ENCODE measurements around the gene PIGM. TPM values are rescaled to one million over a fixed set of nuclear protein-coding genes. Genes with fewer than 3 reads are reported as not detected.

The PIGM gene
- total and polyA plus RNA-seq, 2 donors = 3.1 to 5.7 TPM

- no peaks in the 10 kb centered on the region for H3K9me3 ChIP-seq (ENCODE audit: control insufficient read depth in 2 of 2, insufficient read depth in 1 of 2, low read length in 1 of 2)
- H3K27me3 ChIP-seq (ENCODE audit: control insufficient read depth in 2 of 2, insufficient read depth in 1 of 2, low read length in 1 of 2) = peaks cover 3 to 10% of the 10 kb centered on the region in 2 donors
- H3K36me3 ChIP-seq (ENCODE audit: control insufficient read depth in 2 of 2, insufficient read depth in 2 of 2, low read length in 1 of 2) = no peaks in the 10 kb centered on the region
- 79% methylated on average over 6 of the region's 6 CpGs for WGBS
- H3K4me1 ChIP-seq (ENCODE audit: control insufficient read depth in 2 of 2, insufficient read depth in 2 of 2, low read length in 2 of 2) = no peaks in the 10 kb centered on the region
- no peak overlapping the region for H3K4me3 ChIP-seq (ENCODE audit: low read length in 2 of 2)
- no peak overlapping the region for H3K27ac ChIP-seq (ENCODE audit: low read depth in 1 of 2, low read length in 1 of 2)
- no peak for DNase-seq (ENCODE audit: low read depth in 6 of 9, low spot score in 9 of 9)
These were observed 51.7 kb downstream of the PIGM start for GRCh38 chr1:159980076-159980475.

GRCh38 chr1:159979257-159979656, 52.5 kb downstream of the PIGM start:
- H3K36me3 ChIP-seq (ENCODE audit: control insufficient read depth in 2 of 2, insufficient read depth in 2 of 2, low read length in 1 of 2) = no peaks in the 10 kb centered on the region
- peaks cover 3 to 14% of the 10 kb centered on the region in 2 donors for H3K27me3 ChIP-seq (ENCODE audit: control insufficient read depth in 2 of 2, insufficient read depth in 1 of 2, low read length in 1 of 2)
- 91% methylated on average over 3 of the region's 3 CpGs for WGBS
- no peak overlapping the region for H3K27ac ChIP-seq (ENCODE audit: low read depth in 1 of 2, low read length in 1 of 2)
- no peak for DNase-seq (ENCODE audit: low read depth in 6 of 9, low spot score in 9 of 9)
- H3K4me3 ChIP-seq (ENCODE audit: low read length in 2 of 2) = no peak overlapping the region
- H3K9me3 ChIP-seq (ENCODE audit: control insufficient read depth in 2 of 2, insufficient read depth in 1 of 2, low read length in 1 of 2) = no peaks in the 10 kb centered on the region
- H3K4me1 ChIP-seq (ENCODE audit: control insufficient read depth in 2 of 2, insufficient read depth in 2 of 2, low read length in 2 of 2) = no peaks in the 10 kb centered on the region

DNA sequence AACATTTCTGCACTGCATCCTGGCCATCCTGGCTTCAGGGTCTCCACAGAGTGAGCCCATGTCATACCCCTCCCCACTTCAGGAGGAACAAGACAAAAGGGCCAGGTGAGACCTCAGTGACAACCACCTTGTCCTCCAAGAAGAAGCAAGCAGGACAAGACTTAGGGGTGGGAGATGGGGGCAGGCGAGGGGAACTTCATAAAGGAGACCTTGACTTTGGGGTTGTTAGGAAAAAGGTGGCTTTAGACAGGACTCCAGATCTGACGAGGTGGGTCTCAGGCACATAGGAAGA, 53.7 kb downstream of the PIGM start:
- Histone ChIP-seq H3K36me3 (ENCODE audit: control insufficient read depth in 2 of 2, insufficient read depth in 2 of 2, low read length in 1 of 2) (no peaks in the 10 kb centered on the region), H3K4me3 (ENCODE audit: low read length in 2 of 2) (no peak overlapping the region), H3K27ac (ENCODE audit: low read depth in 1 of 2, low read length in 1 of 2) (no peak overlapping the region), H3K9me3 (ENCODE audit: control insufficient read depth in 2 of 2, insufficient read depth in 1 of 2, low read length in 1 of 2) (no peaks in the 10 kb centered on the region), H3K27me3 (ENCODE audit: control insufficient read depth in 2 of 2, insufficient read depth in 1 of 2, low read length in 1 of 2) (peaks cover 3 to 17% of the 10 kb centered on the region in 2 donors), H3K4me1 (ENCODE audit: control insufficient read depth in 2 of 2, insufficient read depth in 2 of 2, low read length in 2 of 2) (no peaks in the 10 kb centered on the region)
- DNase-seq (ENCODE audit: low read depth in 6 of 9, low spot score in 9 of 9) = no peak
- WGBS = 95% methylated on average over 2 of the region's 2 CpGs

GRCh38 chr1:159977364-159978106, 54.3 kb downstream of the PIGM start:
- no peak for DNase-seq (ENCODE audit: low read depth in 6 of 9, low spot score in 9 of 9)
- 93% methylated on average over 6 of the region's 6 CpGs for WGBS

More at GRCh38 chr1:159977364-159978106, 54.3 kb downstream of the PIGM start:
- Histone ChIP-seq H3K4me1 (ENCODE audit: control insufficient read depth in 2 of 2, insufficient read depth in 2 of 2, low read length in 2 of 2) (no peaks in the 10 kb centered on the region), H3K9me3 (ENCODE audit: control insufficient read depth in 2 of 2, insufficient read depth in 1 of 2, low read length in 1 of 2) (no peaks in the 10 kb centered on the region), H3K27me3 (ENCODE audit: control insufficient read depth in 2 of 2, insufficient read depth in 1 of 2, low read length in 1 of 2) (peaks cover 3 to 17% of the 10 kb centered on the region in 2 donors), H3K4me3 (ENCODE audit: low read length in 2 of 2) (no peak overlapping the region), H3K36me3 (ENCODE audit: control insufficient read depth in 2 of 2, insufficient read depth in 2 of 2, low read length in 1 of 2) (no peaks in the 10 kb centered on the region), H3K27ac (ENCODE audit: low read depth in 1 of 2, low read length in 1 of 2) (no peak overlapping the region)

Other genes starting within 250 kb of the PIGM start
- 0.33 TPM for gene FCRL6, start 229.6 kb downstream of the PIGM start, total RNA-seq
- 0.57 TPM for gene FCRL6, start 229.6 kb downstream of the PIGM start, polyA plus RNA-seq
- 14.2 TPM for gene SLAMF8, start 205.1 kb downstream of the PIGM start, total RNA-seq
- gene SLAMF8, start 205.1 kb downstream of the PIGM start, polyA plus RNA-seq = 13.3 TPM
- gene VSIG8, start 169.3 kb downstream of the PIGM start, total RNA-seq = 0.24 TPM
- 2.6 TPM for gene VSIG8, start 169.3 kb downstream of the PIGM start, polyA plus RNA-seq
- 0.52 TPM for gene CFAP45, start 131.8 kb downstream of the PIGM start, total RNA-seq
- gene CFAP45, start 131.8 kb downstream of the PIGM start, polyA plus RNA-seq = 1.3 TPM
- 172 TPM for gene TAGLN2, start 106.5 kb downstream of the PIGM start, total RNA-seq
- 429 TPM for gene TAGLN2, start 106.5 kb downstream of the PIGM start, polyA plus RNA-seq
- gene IGSF9, start 86.4 kb downstream of the PIGM start, total RNA-seq = 1.7 TPM
- gene IGSF9, start 86.4 kb downstream of the PIGM start, polyA plus RNA-seq = 4.1 TPM
- gene SLAMF9, start 77.8 kb downstream of the PIGM start, total RNA-seq = 0.09 TPM
- 0.71 TPM for gene SLAMF9, start 77.8 kb downstream of the PIGM start, polyA plus RNA-seq
- 0.33 TPM for gene KCNJ10, start 38.2 kb upstream of the PIGM start, total RNA-seq
- gene KCNJ10, start 38.2 kb upstream of the PIGM start, polyA plus RNA-seq = 0.27 TPM
- 0.05 TPM for gene KCNJ9, start 49.5 kb upstream of the PIGM start, total RNA-seq
- 0.09 TPM for gene KCNJ9, start 49.5 kb upstream of the PIGM start, polyA plus RNA-seq
- gene IGSF8, start 66.6 kb upstream of the PIGM start, total RNA-seq = 15.6 TPM
- gene IGSF8, start 66.6 kb upstream of the PIGM start, polyA plus RNA-seq = 22.3 TPM
- 0.38 TPM for gene ATP1A2, start 83.8 kb upstream of the PIGM start, total RNA-seq
- 1.3 TPM for gene ATP1A2, start 83.8 kb upstream of the PIGM start, polyA plus RNA-seq
- 0.28 TPM for gene ATP1A4, start 119.6 kb upstream of the PIGM start, total RNA-seq
- 0.62 TPM for gene ATP1A4, start 119.6 kb upstream of the PIGM start, polyA plus RNA-seq
- gene CASQ1, start 158.6 kb upstream of the PIGM start, total RNA-seq = 0.42 TPM
- 0.66 TPM for gene CASQ1, start 158.6 kb upstream of the PIGM start, polyA plus RNA-seq
- 25.9 TPM for gene PEA15, start 173.4 kb upstream of the PIGM start, total RNA-seq
- gene PEA15, start 173.4 kb upstream of the PIGM start, polyA plus RNA-seq = 77.3 TPM
- gene DCAF8, start 230.6 kb upstream of the PIGM start, total RNA-seq = 75.8 TPM
- gene DCAF8, start 230.6 kb upstream of the PIGM start, polyA plus RNA-seq = 114 TPM

All from thymus (tissue), 11 donors.